Measurements from ENCODE around the gene PASD1. TPM values are rescaled to one million over a fixed set of nuclear protein-coding genes. Genes with fewer than 3 reads are reported as not detected.

Gene PASD1
- total RNA-seq, 1 donor from 2014 or later: not detected

DNA sequence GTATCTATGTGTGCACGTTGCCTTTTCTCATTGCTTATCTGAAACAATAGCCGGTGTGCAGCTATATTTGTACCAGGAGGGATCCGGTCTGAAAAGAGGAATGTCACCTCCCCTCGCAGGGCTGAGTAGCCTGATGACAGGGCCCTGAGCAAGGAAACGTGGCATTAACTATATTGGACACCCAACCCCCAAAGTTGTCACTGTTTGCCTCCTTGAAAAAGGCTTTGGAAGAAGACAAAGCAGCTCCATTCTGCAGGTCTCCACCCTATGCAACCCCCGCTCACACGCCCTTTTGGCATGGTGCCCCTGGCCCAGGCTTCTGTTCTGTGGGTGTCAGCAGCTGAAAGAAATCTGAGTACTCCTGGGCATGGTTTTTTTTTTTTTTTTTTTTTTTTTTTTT lies 140.0 kb downstream of the PASD1 start:
- no peaks in the 10 kb centered on the region for H3K36me3 ChIP-seq
- H3K27me3 ChIP-seq: no peaks in the 10 kb centered on the region
- H3K9ac ChIP-seq: no peak overlapping the region
- no peaks in the 10 kb centered on the region for H4K20me1 ChIP-seq (ENCODE audit: low read depth)
- H3K36me3 Mint-ChIP-seq: no peaks in the 10 kb centered on the region
- TF ChIP-seq CTCF (IDR thresholded peaks at IDR 0.05) (no peak), EZH2phosphoT487 (IDR thresholded peaks at IDR 0.05) (no peak), EZH2 (IDR thresholded peaks at IDR 0.05) (no peak)
- H3K27ac Mint-ChIP-seq: no peak overlapping the region
- no peak overlapping the region for H3K4me3 ChIP-seq
- H3K27me3 Mint-ChIP-seq (ENCODE audit: insufficient read depth, low read depth): peaks cover 3% of the 10 kb centered on the region
- no peak overlapping the region for H3K4me2 ChIP-seq
- H3K27ac ChIP-seq: no peak overlapping the region
- no peaks in the 10 kb centered on the region for H3K79me2 ChIP-seq (ENCODE audit: low read depth)
- no peaks in the 10 kb centered on the region for H3F3A ChIP-seq (ENCODE audit: low read depth)
- peaks cover 14% of the 10 kb centered on the region for H3K9me3 Mint-ChIP-seq
- H3K4me1 ChIP-seq: no peaks in the 10 kb centered on the region
- no peak overlapping the region for H3K4me3 Mint-ChIP-seq
- no peak overlapping the region for H2AFZ ChIP-seq (replicated peaks)
- DNase-seq (ENCODE audit: low spot score): no peak
- no peaks in the 10 kb centered on the region for H3K9me3 ChIP-seq (ENCODE audit: low read depth)
- H3K4me1 Mint-ChIP-seq: peaks cover 3% of the 10 kb centered on the region

DNA sequence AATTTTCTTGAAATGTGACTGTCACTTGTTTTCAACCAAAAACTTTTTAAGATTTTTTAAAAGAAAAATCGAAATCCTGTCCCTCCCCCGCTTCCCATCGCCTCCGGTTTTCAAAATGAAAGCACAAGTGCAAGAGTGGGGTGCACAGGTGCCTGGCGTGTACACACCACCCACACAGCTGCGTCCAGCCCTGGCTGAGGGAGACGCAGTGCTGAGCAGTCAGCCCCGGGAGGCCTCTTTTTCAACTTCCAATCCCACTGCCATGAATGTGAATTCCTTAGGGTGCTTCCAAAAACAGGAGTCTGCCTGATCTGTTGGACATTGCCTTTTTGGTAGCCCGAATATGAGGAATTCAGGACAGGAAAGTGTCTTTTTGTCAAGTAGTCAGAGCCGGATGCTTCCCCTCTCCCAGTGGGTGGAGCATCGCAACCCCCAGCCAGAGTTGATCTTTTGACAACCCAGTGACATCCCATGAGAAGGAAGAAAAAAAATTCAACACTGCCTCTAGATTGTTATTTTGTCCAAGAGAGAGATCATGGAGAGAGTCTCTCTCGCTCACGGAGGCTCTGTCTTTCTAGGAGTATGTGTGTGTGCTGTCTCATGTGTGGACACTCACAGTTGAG lies 140.7 kb downstream of the PASD1 start:
- no peak overlapping the region for H2AFZ ChIP-seq (replicated peaks)
- no peak overlapping the region for H3K27ac ChIP-seq
- H3K4me3 Mint-ChIP-seq: no peak overlapping the region

GRCh38 chrX:151708821-151709220 lies 145.3 kb downstream of the PASD1 start:
- Histone ChIP-seq H3K4me2 (no peak overlapping the region), H3K9me3 (ENCODE audit: low read depth) (no peaks in the 10 kb centered on the region), H3K27ac (no peak overlapping the region), H3K4me1 (no peaks in the 10 kb centered on the region), H3K27me3 (no peaks in the 10 kb centered on the region), H3K36me3 (no peaks in the 10 kb centered on the region), H3K79me2 (ENCODE audit: low read depth) (no peaks in the 10 kb centered on the region), H3F3A (ENCODE audit: low read depth) (no peaks in the 10 kb centered on the region), H3K9ac (no peak overlapping the region), H3K4me3 (no peak overlapping the region), H2AFZ (replicated peaks) (no peak overlapping the region), H4K20me1 (ENCODE audit: low read depth) (no peaks in the 10 kb centered on the region)
- Mint-ChIP-seq H3K4me3 (no peak overlapping the region), H3K27me3 (ENCODE audit: insufficient read depth, low read depth) (peaks cover 3% of the 10 kb centered on the region), H3K27ac (no peak overlapping the region), H3K9me3 (peaks cover 8% of the 10 kb centered on the region), H3K36me3 (no peaks in the 10 kb centered on the region), H3K4me1 (peaks cover 3% of the 10 kb centered on the region)
- DNase-seq (ENCODE audit: low spot score): no peak
- TF ChIP-seq EZH2phosphoT487 (IDR thresholded peaks at IDR 0.05): no peak
- no peak for TF ChIP-seq CTCF (IDR thresholded peaks at IDR 0.05)
- TF ChIP-seq EZH2 (IDR thresholded peaks at IDR 0.05): no peak

More for the DNA sequence above, 140.7 kb downstream of the PASD1 start:
- H3K4me3 ChIP-seq: no peak overlapping the region
- H3K9me3 Mint-ChIP-seq: peaks cover 12% of the 10 kb centered on the region
- no peak for DNase-seq (ENCODE audit: low spot score)
- no peaks in the 10 kb centered on the region for H3K79me2 ChIP-seq (ENCODE audit: low read depth)
- H3K9me3 ChIP-seq (ENCODE audit: low read depth): no peaks in the 10 kb centered on the region
- H3K4me1 Mint-ChIP-seq: peaks cover 3% of the 10 kb centered on the region
- no peaks in the 10 kb centered on the region for H3K36me3 ChIP-seq
- no peak overlapping the region for H3K4me2 ChIP-seq
- no peaks in the 10 kb centered on the region for H3F3A ChIP-seq (ENCODE audit: low read depth)
- H3K36me3 Mint-ChIP-seq: no peaks in the 10 kb centered on the region
- H4K20me1 ChIP-seq (ENCODE audit: low read depth): no peaks in the 10 kb centered on the region
- H3K4me1 ChIP-seq: no peaks in the 10 kb centered on the region
- H3K27me3 ChIP-seq: no peaks in the 10 kb centered on the region
- TF ChIP-seq EZH2phosphoT487 (IDR thresholded peaks at IDR 0.05) (no peak), CTCF (IDR thresholded peaks at IDR 0.05) (no peak), EZH2 (IDR thresholded peaks at IDR 0.05) (no peak)
- no peak overlapping the region for H3K9ac ChIP-seq
- no peak overlapping the region for H3K27ac Mint-ChIP-seq
- H3K27me3 Mint-ChIP-seq (ENCODE audit: insufficient read depth, low read depth): peaks cover 2% of the 10 kb centered on the region

Measured in neural progenitor cell (in vitro differentiated cells).